ENCODE results near the gene RRM2. TPM values are rescaled to one million over a fixed set of nuclear protein-coding genes. Genes with fewer than 3 reads are reported as not detected.

Gene RRM2
- total RNA-seq, 1 donor = 45.8 TPM

DNA sequence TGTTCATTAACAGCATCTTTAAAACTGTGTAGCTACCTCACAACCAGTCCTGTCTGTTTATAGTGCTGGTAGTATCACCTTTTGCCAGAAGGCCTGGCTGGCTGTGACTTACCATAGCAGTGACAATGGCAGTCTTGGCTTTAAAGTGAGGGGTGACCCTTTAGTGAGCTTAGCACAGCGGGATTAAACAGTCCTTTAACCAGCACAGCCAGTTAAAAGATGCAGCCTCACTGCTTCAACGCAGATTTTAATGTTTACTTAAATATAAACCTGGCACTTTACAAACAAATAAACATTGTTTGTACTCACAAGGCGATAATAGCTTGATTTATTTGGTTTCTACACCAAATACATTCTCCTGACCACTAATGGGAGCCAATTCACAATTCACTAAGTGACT, 7.0 kb downstream of the RRM2 start:
- TF ChIP-seq, protein P1, sequence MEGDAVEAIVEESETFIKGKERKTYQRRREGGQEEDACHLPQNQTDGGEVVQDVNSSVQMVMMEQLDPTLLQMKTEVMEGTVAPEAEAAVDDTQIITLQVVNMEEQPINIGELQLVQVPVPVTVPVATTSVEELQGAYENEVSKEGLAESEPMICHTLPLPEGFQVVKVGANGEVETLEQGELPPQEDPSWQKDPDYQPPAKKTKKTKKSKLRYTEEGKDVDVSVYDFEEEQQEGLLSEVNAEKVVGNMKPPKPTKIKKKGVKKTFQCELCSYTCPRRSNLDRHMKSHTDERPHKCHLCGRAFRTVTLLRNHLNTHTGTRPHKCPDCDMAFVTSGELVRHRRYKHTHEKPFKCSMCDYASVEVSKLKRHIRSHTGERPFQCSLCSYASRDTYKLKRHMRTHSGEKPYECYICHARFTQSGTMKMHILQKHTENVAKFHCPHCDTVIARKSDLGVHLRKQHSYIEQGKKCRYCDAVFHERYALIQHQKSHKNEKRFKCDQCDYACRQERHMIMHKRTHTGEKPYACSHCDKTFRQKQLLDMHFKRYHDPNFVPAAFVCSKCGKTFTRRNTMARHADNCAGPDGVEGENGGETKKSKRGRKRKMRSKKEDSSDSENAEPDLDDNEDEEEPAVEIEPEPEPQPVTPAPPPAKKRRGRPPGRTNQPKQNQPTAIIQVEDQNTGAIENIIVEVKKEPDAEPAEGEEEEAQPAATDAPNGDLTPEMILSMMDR (IDR thresholded peaks at IDR 0.05; ENCODE audit: insufficient read depth, low read depth, low read length) = no peak
- no peak for DNase-seq (ENCODE audit: low read depth)
- H3K4me3 ChIP-seq (ENCODE audit: low read depth, low read length) = no peak overlapping the region

DNA sequence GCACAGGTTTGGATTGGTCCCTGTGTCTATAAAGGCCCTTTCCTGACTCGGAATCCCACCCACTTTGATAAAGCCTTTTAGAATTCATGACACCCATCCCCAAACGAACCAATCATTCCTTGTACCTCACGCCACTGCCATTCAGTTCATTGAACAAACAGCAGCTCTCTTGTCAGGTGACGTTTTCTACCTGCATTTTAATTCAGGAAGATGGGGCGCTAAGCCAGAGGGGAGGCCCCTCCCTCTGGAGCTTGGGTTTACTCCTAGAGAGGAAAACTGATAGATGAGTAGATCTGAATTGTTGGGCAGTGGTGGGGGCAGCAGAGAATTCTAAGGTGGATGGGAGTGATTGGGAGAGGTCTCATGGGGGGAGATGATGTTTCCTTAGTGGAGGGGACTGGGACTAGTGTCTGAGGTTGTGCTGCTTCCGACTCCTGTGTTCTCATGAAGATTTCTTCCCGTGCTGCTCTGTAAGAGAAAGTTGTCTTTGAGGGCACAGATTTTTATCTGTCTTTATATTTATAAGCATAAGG, 9.6 kb downstream of the RRM2 start:
- TF ChIP-seq, protein P1 (IDR thresholded peaks at IDR 0.05; ENCODE audit: insufficient read depth, low read depth, low read length) = no peak
- no peak overlapping the region for H3K4me3 ChIP-seq (ENCODE audit: low read depth, low read length)
- no peak for DNase-seq (ENCODE audit: low read depth)

DNA sequence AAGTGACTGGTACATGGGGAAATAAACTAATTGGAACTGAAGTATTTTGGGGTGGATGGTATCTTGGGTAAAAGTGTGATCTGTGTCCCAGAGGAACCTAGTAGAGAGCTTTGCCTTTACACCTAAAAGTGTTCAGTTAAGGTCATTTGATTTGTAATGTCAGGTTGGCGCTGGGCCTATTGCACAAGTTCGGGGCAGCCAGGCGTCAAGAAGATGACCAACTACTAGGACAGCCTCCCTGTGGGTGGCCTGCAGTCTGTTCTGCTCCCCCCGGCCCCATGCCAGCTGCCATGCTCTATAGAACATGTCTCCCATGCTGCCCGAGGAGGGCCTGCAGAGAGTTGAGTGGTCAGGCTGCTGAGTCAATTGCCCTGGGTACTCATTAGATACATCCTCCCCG, 10.1 kb downstream of the RRM2 start:
- DNase-seq (ENCODE audit: low read depth) = no peak
- no peak overlapping the region for H3K4me3 ChIP-seq (ENCODE audit: low read depth, low read length)
- TF ChIP-seq, protein P1 (IDR thresholded peaks at IDR 0.05; ENCODE audit: insufficient read depth, low read depth, low read length) = no peak

DNA sequence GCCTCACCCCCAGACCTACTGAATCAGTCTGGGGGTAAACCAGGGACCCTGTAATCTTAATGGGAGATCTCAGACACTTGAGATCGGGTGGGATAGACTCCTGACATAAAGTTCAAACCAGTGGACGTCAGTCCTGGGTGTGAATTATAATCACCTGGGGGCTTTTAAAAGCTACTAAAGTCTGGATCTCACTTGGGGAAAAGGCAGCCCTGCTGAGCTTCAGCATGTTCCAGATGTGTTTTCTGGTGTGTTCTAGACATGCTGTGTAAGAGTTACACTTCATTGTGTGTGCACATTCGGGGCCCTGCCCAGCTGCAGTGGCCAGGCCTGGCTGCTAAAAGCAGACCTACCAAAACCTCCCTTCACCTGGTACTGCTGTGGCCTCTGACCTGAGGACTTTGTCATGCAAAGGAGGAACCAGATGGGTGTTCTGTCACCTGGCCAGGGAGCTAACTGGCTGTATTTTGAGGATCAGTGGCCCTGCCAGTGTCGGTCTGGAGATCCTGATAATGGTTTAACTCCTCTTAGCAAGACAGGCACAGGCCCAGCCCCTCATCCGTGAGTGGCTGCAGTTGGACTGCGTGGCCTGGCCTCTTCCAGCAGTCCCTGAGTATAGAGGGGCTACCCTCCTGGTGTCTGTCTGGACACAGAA, 10.6 kb downstream of the RRM2 start:
- DNase-seq (ENCODE audit: low read depth) = no peak
- no peak overlapping the region for H3K4me3 ChIP-seq (ENCODE audit: low read depth, low read length)

DNA sequence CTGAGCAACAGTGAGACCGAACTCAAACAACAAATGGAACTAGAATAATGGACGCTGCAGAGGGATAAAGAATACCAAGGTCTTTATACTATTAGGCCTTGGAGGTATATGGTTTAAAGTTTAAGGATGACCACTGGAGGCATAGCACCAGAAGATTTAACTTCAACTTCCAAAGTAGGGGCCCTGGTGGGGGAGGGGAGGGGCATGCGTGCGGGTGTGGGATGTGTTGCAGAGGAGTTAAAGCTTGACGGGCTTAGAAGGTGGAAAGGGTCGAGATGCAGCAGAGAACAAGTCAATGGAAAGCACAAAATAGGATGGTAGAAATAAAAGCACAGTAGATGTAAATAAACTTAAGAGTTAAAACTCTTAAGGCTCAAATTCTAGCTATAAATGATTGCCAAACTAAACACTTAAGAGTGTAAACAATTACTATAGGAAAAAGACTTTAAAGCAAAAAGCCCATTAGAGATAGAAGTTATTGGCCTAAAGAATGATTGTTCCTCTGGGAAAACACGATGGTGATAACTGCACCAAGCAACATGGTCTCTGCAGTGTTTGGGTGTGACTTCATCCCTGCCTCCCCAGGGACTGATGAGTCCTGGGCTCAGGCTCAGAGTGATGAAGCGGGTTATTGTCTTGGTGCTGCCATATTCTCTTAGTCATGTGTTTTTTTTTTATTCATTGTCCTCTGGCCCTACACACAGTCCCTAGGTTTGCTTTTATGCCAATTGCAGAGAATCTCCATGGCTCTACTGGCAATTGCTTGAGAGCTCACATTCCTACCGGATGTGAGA, 13.0 kb downstream of the RRM2 start:
- no peak for DNase-seq (ENCODE audit: low read depth)
- H3K4me3 ChIP-seq (ENCODE audit: low read depth, low read length) = no peak overlapping the region
- TF ChIP-seq, protein P1 (IDR thresholded peaks at IDR 0.05; ENCODE audit: insufficient read depth, low read depth, low read length) = no peak

More for the DNA sequence above, 10.6 kb downstream of the RRM2 start:
- TF ChIP-seq, protein P1 (IDR thresholded peaks at IDR 0.05; ENCODE audit: insufficient read depth, low read depth, low read length) = no peak

DNA sequence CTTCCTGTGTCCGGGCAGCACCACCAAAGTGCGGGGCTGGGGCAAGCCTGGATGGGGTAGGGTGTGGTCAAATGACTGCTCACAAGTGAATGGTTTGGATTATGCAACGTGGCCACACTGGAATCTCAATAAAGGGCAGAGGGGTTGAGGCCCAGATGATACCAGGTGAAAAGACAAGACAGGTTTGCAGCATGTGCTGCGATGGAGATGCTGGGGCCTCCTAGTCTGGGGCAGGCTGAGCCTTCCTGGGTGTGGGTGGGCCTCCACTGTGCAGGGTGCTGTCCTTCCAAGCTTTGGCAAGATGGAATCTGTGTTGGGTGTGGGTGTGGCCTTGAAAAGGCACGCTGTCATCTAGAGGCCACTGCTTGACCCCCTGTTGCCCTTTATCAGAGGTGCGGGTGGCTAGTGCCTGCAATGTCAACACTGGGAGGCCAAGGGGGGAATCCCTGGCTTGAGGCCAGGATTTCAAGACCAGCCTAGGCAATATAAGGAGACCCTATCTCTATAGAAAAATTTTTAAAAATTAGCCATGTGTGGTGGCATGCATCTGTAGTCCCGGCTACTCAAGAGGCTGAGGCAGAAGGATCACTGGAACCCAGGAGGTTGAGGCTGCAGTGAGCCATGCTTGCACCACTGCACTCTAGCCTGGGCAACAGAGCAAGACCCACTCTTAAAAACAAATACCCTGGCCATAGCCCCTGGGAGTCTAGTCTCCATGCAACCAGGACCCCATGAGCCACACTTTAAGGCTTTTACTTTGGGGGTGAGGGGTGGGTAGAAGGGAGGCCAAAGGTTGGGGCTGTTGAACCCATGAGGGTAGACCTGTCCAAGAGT, 13.8 kb downstream of the RRM2 start:
- no peak overlapping the region for H3K4me3 ChIP-seq (ENCODE audit: low read depth, low read length)
- TF ChIP-seq, protein P1 (IDR thresholded peaks at IDR 0.05; ENCODE audit: insufficient read depth, low read depth, low read length) = no peak

More for the DNA sequence above, 13.8 kb downstream of the RRM2 start:
- no peak for DNase-seq (ENCODE audit: low read depth)

Data from fibroblast of villous mesenchyme (primary cell).